ENCODE results near the gene P2RY8.

Gene P2RY8

DNA sequence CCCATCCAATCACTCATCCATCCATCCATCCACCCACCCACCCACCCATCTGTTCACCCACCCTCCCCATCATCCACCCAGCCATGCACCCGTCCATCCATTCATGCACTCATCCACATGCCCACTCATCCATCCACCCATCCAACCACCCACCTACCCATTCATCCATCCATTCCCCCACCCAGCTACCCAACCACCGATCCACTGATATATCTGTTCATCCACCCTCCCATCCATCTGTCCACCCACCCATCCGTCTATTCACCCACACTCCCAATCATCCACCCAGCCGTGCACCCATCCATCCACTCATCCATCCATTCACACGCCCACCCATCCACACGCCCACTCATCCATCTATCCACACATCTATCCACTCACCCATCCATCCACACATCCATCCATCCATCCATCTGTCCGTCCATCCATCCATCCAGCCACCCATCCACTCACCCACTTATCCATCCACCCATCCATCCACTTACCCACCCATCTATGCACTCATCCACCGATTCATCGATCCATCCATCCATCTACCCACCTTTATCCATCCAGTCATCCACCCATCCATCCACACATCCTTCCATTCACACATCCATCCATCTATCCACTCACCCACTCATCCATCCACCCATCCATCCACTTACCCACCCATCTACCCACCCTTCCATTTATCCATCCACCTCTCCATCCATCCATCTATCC lies 112.7 kb downstream of the P2RY8 start:
- no peak for ATAC-seq
- H3K4me1 Mint-ChIP-seq: no peaks in the 10 kb centered on the region
- peaks cover 60% of the 10 kb centered on the region for H3K36me3 Mint-ChIP-seq (ENCODE audit: low read depth)
- H3K27me3 Mint-ChIP-seq: no peaks in the 10 kb centered on the region
- H3K4me3 Mint-ChIP-seq: no peak overlapping the region
- H3K9me3 Mint-ChIP-seq: peaks cover 13% of the 10 kb centered on the region
- no peak overlapping the region for H3K27ac Mint-ChIP-seq
- no peak for DNase-seq

DNA sequence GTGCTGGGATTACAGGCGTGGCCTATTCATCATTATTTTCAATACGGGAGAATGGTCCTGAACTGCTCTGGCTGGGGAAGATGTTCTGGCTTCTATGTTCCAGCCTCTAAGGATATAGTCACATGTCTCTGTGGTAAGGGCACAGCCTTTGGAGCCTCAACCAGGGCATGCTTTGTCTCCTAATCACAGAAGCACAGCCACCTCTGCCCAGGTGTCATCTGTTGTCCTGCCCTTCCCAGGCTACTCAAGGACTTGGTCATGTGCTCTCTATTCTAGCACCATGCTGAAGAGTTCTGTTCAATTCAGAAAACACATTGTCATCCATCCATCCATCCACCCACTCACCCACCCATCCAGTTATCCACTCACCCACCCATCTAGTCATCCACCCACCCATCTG lies 113.8 kb downstream of the P2RY8 start:
- no peak for ATAC-seq
- Mint-ChIP-seq H3K27me3 (no peaks in the 10 kb centered on the region), H3K27ac (no peak overlapping the region), H3K4me3 (no peak overlapping the region), H3K36me3 (ENCODE audit: low read depth) (peaks cover 62% of the 10 kb centered on the region), H3K4me1 (no peaks in the 10 kb centered on the region), H3K9me3 (peaks cover 13% of the 10 kb centered on the region)
- no peak for DNase-seq

GRCh38 chrX:1422135-1422465 lies 114.9 kb downstream of the P2RY8 start:
- Mint-ChIP-seq H3K36me3 (ENCODE audit: low read depth) (peaks cover 59% of the 10 kb centered on the region), H3K4me3 (no peak overlapping the region), H3K27me3 (no peaks in the 10 kb centered on the region), H3K4me1 (no peaks in the 10 kb centered on the region), H3K27ac (no peak overlapping the region), H3K9me3 (peaks cover 13% of the 10 kb centered on the region)
- DNase-seq (no peak), ATAC-seq (no peak)

DNA sequence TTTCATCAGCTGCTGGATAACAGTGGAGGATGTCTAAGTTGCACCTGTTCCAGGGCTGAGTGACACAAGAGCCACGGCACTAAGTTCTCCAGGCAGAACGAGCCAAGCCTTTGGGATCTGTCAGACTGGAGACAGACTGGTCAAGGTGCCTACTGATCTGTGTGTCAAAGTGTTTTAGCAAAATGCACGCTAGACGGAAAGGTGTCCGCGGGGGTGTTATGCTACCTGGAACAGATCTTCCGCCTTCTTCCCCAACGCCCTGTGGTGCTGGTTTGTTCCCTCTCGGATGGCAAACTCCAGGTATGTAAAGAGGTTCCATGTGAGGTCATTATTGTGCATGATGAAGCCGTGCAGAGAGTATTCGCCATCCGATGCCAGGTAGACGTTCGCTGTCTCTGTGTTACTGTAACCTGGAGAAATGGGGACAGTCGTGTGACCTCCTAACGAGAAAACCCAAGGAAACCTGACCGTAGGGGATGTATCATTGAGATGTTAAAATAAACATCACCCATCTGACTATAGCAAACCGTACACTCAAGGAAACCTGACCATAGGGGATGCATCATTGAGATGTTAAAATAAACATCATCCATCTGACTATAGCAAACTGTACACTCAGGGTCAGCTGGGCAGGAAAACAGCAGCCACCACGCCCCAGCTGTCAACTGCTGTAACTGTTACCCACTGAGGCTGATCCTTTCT lies 115.4 kb downstream of the P2RY8 start:
- Mint-ChIP-seq H3K9me3 (peaks cover 13% of the 10 kb centered on the region), H3K4me3 (no peak overlapping the region), H3K27me3 (no peaks in the 10 kb centered on the region), H3K27ac (no peak overlapping the region), H3K4me1 (no peaks in the 10 kb centered on the region), H3K36me3 (ENCODE audit: low read depth) (peaks cover 55% of the 10 kb centered on the region)
- no peak for DNase-seq
- ATAC-seq: no peak

- Mint-ChIP-seq H3K9me3 (peaks cover 13% of the 10 kb centered on the region), H3K4me3 (no peak overlapping the region), H3K27ac (no peak overlapping the region), H3K27me3 (no peaks in the 10 kb centered on the region), H3K4me1 (no peaks in the 10 kb centered on the region), H3K36me3 (ENCODE audit: low read depth) (peaks cover 55% of the 10 kb centered on the region)
- DNase-seq (no peak), ATAC-seq (no peak)
Measured at GRCh38 chrX:1420371-1420770, 116.6 kb downstream of the P2RY8 start.

DNA sequence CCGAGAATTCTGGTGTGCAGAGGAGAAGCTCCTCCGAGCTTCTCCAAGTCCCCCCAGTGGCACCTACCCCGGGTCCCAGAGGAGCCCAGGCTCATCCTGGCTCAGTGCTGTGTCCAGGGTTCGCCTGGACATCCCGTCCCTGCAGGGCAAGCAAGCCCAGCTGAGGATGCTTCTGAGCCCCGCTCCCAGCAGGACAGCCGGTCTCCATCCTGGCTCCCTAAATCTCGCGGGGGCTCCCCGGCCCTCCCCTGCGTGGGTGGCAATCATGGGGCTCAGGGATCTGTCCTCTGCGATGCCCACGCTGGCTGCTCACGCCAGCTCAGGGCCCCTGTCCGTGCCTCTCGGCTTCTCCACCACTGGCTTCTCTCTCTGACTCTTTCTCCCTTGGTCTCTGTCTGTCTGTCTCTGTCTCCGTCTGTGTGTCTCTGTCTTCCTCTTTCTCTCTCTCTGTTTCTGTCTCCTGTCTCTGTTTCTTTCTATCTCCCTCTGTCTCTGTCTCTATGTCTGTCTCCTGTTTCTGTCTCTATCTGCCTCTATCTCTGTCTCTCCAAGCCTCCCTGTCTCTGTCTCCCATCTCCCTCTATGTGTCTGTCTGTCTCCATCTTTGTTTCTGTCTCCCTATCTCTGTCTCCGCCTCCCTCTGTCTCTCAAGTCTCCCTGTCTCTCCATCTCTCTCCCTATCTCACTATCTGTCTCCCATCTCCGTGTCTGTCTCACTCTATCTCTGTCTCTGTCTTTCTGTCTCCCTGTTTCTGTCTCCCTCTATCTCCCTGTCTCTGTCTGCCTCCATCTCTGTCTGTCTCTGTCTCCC lies 117.2 kb downstream of the P2RY8 start:
- H3K9me3 Mint-ChIP-seq: peaks cover 9% of the 10 kb centered on the region
- peaks cover 50% of the 10 kb centered on the region for H3K36me3 Mint-ChIP-seq (ENCODE audit: low read depth)
- H3K4me3 Mint-ChIP-seq: no peak overlapping the region
- no peaks in the 10 kb centered on the region for H3K4me1 Mint-ChIP-seq
- no peaks in the 10 kb centered on the region for H3K27me3 Mint-ChIP-seq
- peak; percentile 6 for ATAC-seq
- no peak for DNase-seq
- peak overlapping the region; percentile 20 for H3K27ac Mint-ChIP-seq

DNA sequence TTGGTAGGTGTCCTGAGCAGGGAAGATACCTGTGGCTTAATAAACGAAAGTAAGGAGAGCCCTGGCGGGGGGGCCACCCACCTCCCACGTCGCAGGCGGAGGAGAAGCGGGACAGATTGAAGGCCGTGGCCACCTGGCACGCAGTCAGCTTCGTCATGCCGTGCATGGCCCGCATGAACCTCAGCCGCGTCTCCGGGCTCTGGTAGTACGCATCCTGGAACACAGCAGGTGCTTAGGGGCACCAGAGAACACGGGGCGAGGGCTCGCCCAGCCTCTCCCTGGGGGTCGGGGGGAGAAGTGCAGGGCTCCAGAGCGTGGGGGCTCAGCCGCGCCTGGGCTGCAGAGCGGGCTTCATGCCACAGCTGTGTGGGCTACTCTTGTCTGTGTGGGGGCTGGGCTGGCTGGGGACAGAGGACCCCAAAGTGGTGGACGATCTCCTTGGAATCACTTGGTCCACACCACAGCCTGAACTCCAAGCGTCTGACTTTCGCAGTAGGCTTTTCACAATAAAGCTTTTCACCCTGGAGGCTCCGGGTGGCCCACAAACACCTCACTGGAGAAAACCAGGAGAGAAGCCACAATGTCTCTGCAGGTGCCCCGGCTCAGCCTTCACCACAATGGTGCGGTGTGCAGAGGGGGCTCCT lies 118.0 kb downstream of the P2RY8 start:
- ATAC-seq (peak; percentile 8), DNase-seq (no peak)
- Mint-ChIP-seq H3K36me3 (ENCODE audit: low read depth) (peaks cover 48% of the 10 kb centered on the region), H3K27me3 (no peaks in the 10 kb centered on the region), H3K4me3 (no peak overlapping the region), H3K4me1 (no peaks in the 10 kb centered on the region), H3K27ac (no peak overlapping the region), H3K9me3 (peaks cover 3% of the 10 kb centered on the region)

GRCh38 chrX:1417921-1418771 lies 118.8 kb downstream of the P2RY8 start:
- ATAC-seq (no peak), DNase-seq (no peak)
- H3K4me3 Mint-ChIP-seq: no peak overlapping the region
- no peaks in the 10 kb centered on the region for H3K4me1 Mint-ChIP-seq
- H3K36me3 Mint-ChIP-seq (ENCODE audit: low read depth): peaks cover 47% of the 10 kb centered on the region
- H3K27ac Mint-ChIP-seq: peak overlapping the region; percentile 21
- peaks cover 3% of the 10 kb centered on the region for H3K9me3 Mint-ChIP-seq
- H3K27me3 Mint-ChIP-seq: no peaks in the 10 kb centered on the region

DNA sequence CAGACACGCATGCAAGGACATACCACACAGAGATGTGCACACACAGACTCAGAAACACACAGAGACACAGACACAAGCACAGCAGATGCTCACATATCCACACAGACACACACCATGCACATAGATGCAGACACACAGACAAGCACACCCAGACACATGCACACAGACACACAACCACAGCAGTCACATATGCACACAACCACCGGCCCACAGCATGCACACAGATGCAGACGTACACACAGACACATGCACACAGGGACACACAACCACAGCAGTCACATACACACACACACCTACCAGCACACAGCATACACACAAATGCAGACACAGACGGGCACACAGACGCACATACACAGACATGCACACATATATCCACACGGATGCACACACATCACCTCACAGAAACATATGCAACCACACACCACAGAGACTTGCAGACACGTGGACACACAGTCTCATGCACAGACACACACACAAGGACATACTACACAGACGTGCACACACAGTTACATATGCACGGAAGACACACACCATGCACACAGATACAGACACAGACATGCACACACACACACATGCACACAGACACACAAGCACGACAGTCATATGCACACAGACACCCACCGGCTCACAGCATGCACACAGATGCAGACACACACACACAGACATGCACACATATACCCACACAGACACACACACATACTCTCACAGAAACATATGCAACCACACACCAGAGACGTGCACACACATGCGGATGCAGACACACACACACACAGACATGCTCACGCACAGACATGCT lies 119.8 kb downstream of the P2RY8 start:
- Mint-ChIP-seq H3K27me3 (no peaks in the 10 kb centered on the region), H3K36me3 (ENCODE audit: low read depth) (peaks cover 48% of the 10 kb centered on the region)

DNA sequence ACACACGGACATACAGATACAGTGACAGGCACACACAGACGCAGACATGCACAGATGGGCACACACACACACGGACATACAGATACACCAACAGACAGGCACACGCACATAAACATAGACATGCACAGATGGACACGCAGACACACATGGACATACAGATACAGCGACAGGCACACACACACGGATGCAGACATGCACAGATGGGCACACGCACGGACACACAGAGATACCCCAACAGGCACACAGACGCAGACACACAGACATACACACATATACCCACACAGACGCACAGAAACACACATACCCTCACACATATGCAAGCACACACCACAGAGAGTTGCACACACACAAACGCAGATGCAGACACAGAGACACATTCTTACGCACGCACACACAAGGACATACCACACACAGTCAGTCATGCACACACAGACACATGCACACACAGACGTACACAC lies 120.6 kb downstream of the P2RY8 start:
- Mint-ChIP-seq H3K27me3 (no peaks in the 10 kb centered on the region), H3K4me1 (no peaks in the 10 kb centered on the region), H3K36me3 (ENCODE audit: low read depth) (peaks cover 47% of the 10 kb centered on the region), H3K9me3 (no peaks in the 10 kb centered on the region), H3K27ac (no peak overlapping the region), H3K4me3 (no peak overlapping the region)
- DNase-seq (no peak), ATAC-seq (no peak)

More for the DNA sequence above, 119.8 kb downstream of the P2RY8 start:
- no peak for ATAC-seq
- DNase-seq: no peak
- Mint-ChIP-seq H3K4me1 (no peaks in the 10 kb centered on the region), H3K9me3 (no peaks in the 10 kb centered on the region), H3K4me3 (no peak overlapping the region), H3K27ac (no peak overlapping the region)
